Body of pancreas (tissue), 4 donors: ENCODE data around the gene TPH2.

Experiments used
- CTCF ChIP-seq, 7 experiments: fragments of 450-650 bp in 4 of 7; fragments of 200-600 bp in 3 of 7; sonication (generic) in 3 of 7; IDR thresholded peaks; one replicate each; pipeline ENCODE4 v1.5.1; 2016 to 2019; ENCODE audit warnings: antibody characterized with exemption in 7 of 7
- POLR2A ChIP-seq, 3 donors: fragments of 450-650 bp; IDR thresholded peaks; one replicate each; pipeline ENCODE4 v1.6.1; 2016; ENCODE audit warnings: antibody characterized with exemption in 3 of 3, mild to moderate bottlenecking in 2 of 3

- no peak for TF ChIP-seq CTCF (IDR thresholded peaks at IDR 0.05)
- no peak for TF ChIP-seq POLR2A (IDR thresholded peaks at IDR 0.05)
Observed at GRCh38 chr12:71949646-71950045, 11.0 kb downstream of the TPH2 start.
